Measurements from ENCODE around the gene FANCE. TPM values are rescaled to one million over a fixed set of nuclear protein-coding genes. Genes with fewer than 3 reads are reported as not detected.

FANCE gene
- total and polyA plus RNA-seq, 9 donors = 5.3 to 12.2 (median 9.1) TPM

DNA sequence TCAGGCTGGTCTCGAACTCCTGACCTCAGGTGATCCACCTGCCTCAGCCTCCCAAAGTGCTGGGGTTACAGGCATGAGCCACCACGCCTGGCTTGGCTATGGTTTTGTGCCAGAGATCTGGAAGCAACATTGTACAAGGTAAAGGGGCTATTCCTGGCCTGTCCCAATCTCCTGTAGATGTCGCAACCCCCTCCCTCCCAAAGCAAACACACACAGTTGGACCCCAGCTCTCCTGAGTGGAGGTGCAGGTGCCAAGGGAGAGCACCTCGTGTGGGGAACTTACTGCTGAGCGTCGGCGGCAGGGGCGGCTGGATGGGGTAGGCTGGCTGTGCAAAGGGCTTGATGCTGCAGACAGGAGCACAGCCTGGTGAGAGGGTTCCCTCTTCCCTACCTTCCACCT lies 24.9 kb downstream of the FANCE start:
- Histone ChIP-seq H3K9me3 (no peaks in the 10 kb centered on the region), H3K4me1 (ENCODE audit: insufficient read depth) (no peaks in the 10 kb centered on the region), H3K36me3 (no peaks in the 10 kb centered on the region), H3K27me3 (no peaks in the 10 kb centered on the region), H3K27ac (no peak overlapping the region), H3K4me3 (no peak overlapping the region)
- TF ChIP-seq EP300 (IDR thresholded peaks at IDR 0.05) (no peak), POLR2A (IDR thresholded peaks at IDR 0.05) (no peak), CTCF (IDR thresholded peaks at IDR 0.05) (no peak)
- WGBS, 3 donors = 79 to 86% (median 83%) methylated on average over 7 to 8 of the region's 8 CpGs
- intact Hi-C loops (cut with DNase I) = no loop called here
- no peak for DNase-seq

GRCh38 chr6:35477551-35478179 lies 25.5 kb downstream of the FANCE start:
- Histone ChIP-seq H3K27ac (no peak overlapping the region), H3K4me3 (no peak overlapping the region), H3K36me3 (no peaks in the 10 kb centered on the region), H3K4me1 (ENCODE audit: insufficient read depth) (no peaks in the 10 kb centered on the region), H3K9me3 (no peaks in the 10 kb centered on the region), H3K27me3 (no peaks in the 10 kb centered on the region)
- intact Hi-C loops (cut with DNase I) = no loop called here
- TF ChIP-seq EP300 (IDR thresholded peaks at IDR 0.05) (no peak), POLR2A (IDR thresholded peaks at IDR 0.05) (no peak), CTCF (IDR thresholded peaks at IDR 0.05) (no peak)
- 90 to 94% (median 94%) methylated on average over 5 of the region's 5 CpGs for WGBS, 3 donors
- no peak for DNase-seq

GRCh38 chr6:35478259-35478658 lies 26.1 kb downstream of the FANCE start:
- H3K4me1 ChIP-seq (ENCODE audit: insufficient read depth) = no peaks in the 10 kb centered on the region
- H3K27ac ChIP-seq = no peak overlapping the region
- 87 to 96% (median 88%) methylated on average over 7 of the region's 7 CpGs for WGBS, 3 donors
- intact Hi-C loops (cut with DNase I) = no loop called here
- no peak overlapping the region for H3K4me3 ChIP-seq
- no peak for TF ChIP-seq POLR2A (IDR thresholded peaks at IDR 0.05)
- TF ChIP-seq CTCF (IDR thresholded peaks at IDR 0.05) = no peak
- no peak for TF ChIP-seq EP300 (IDR thresholded peaks at IDR 0.05)
- no peaks in the 10 kb centered on the region for H3K36me3 ChIP-seq
- no peaks in the 10 kb centered on the region for H3K27me3 ChIP-seq
- no peak for DNase-seq
- H3K9me3 ChIP-seq = no peaks in the 10 kb centered on the region

DNA sequence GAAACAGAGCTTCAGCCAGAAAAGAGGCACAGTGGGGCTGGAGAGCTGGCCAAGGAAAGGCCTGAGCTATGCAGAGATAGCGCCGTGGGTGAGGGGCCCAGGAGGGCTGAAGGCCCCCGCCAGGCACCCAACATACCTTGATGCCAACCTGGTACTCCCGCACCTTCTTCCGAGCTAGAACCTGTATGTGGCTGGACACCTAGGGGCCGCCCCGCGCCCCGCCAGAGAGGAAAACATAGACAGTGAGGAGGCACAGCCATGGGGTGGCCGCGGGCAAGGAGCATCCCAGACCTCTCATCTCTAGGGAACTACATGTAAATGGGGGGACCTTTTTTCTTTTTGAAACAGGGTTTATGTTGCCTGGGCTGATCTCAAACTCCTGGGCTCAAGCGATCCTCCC lies 28.0 kb downstream of the FANCE start:
- peaks cover 2% of the 10 kb centered on the region for H3K4me1 ChIP-seq (ENCODE audit: insufficient read depth)
- WGBS, 3 donors = 91 to 94% (median 91%) methylated on average over 12 of the region's 12 CpGs
- no peaks in the 10 kb centered on the region for H3K27me3 ChIP-seq
- H3K4me3 ChIP-seq = no peak overlapping the region
- TF ChIP-seq EP300 (IDR thresholded peaks at IDR 0.05) (no peak), POLR2A (IDR thresholded peaks at IDR 0.05) (no peak), CTCF (IDR thresholded peaks at IDR 0.05) (no peak)
- no peaks in the 10 kb centered on the region for H3K9me3 ChIP-seq
- H3K36me3 ChIP-seq = no peaks in the 10 kb centered on the region
- no peak overlapping the region for H3K27ac ChIP-seq
- intact Hi-C loops (cut with DNase I) = no loop called here
- DNase-seq = no peak
